Mesothelial cell of epicardium (in vitro differentiated cells): ENCODE data around the gene ATXN1. TPM values are rescaled to one million over a fixed set of nuclear protein-coding genes. Genes with fewer than 3 reads are reported as not detected.

Source experiments
- DNase-seq, 2 experiments: peaks; one replicate each; pipeline ENCODE4 v3.0.0; 2021; ENCODE audit warnings: low spot score in 2 of 2; ENCODE audit not compliant: unreplicated experiment in 2 of 2
- H3K27ac Mint-ChIP-seq: 2 replicates; pipeline ENCODE4 v1.8.0; 2021; ENCODE audit warnings: mixed read lengths
- H3K27me3 Mint-ChIP-seq: 2 replicates; pipeline ENCODE4 v1.8.0; 2021; ENCODE audit warnings: low read depth, mixed read lengths
- H3K36me3 Mint-ChIP-seq: 2 replicates; pipeline ENCODE4 v1.8.0; 2021; ENCODE audit warnings: mixed read lengths
- H3K4me1 Mint-ChIP-seq: 2 replicates; pipeline ENCODE4 v1.8.0; 2021; ENCODE audit warnings: mixed read lengths
- H3K4me3 Mint-ChIP-seq: 2 replicates; pipeline ENCODE4 v1.8.0; 2021; ENCODE audit warnings: mild to moderate bottlenecking, moderate library complexity, mixed read lengths
- H3K9me3 Mint-ChIP-seq: 2 replicates; pipeline ENCODE4 v1.8.0; 2021; ENCODE audit warnings: mixed read lengths
- CTCF ChIP-seq: fragments of 200-600 bp; sonication (generic); IDR thresholded peaks from one replicate; pipeline ENCODE4 v1.5.0; 2021; ENCODE audit warnings: antibody characterized with exemption; ENCODE audit not compliant: unreplicated experiment
- total RNA-seq: library from RNA; stranded (reverse); gene quantifications from 3 replicates; pipeline ENCODE4 v1.2.1, GENCODE V29; 2021

The ATXN1 gene
- total RNA-seq, 1 donor from 2014 or later, result 59.5 TPM

DNA sequence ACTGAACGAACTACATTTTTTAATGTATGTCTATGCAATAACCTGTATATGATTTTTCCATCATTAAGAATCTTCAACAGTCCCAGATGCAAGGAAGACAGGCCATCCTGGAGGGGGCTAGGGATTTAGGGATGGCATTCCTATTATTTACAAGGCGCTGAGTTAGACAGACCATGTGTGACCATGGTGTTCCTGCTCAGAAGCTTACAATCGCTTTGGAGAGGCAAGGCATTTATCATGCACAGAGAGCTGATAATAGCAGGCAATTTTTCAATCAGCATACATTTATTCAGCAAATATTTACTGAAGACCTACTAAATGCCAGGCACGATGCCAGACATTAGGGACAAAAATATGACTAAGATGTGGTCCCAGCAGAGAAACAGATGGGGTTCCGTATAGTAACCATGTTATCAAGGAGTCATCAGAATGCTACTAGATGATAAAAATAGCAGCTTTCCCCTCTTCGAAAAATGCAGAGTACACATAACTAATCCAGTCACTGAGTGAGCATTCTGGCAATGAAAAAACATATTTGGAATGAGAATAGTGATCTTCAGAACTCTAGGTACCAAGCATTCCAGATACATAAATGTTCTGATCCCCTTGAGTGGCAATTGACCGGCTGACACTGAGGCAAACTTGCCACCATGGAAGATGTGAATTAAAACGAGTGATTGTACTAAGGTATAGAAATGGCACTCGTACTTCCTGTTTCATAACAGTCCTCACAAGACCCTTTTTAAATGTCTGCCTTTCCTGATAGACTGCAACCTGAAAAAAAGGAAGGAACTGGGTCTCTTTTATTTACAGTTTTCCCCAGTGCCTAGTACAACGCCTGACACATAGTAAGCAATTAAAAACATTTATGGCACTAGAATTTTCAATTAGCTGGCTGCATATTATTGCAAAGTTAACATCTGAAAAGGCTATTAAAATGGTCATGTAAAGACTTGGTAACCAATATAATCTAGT lies 135.7 kb downstream of the ATXN1 start:
- peak overlapping the region; percentile 76 for H3K27ac Mint-ChIP-seq
- H3K4me3 Mint-ChIP-seq, result no peak overlapping the region
- no peak for DNase-seq
- TF ChIP-seq CTCF, result no peak
- no peaks in the 10 kb centered on the region for H3K27me3 Mint-ChIP-seq
- H3K9me3 Mint-ChIP-seq, result peaks cover 6% of the 10 kb centered on the region
- peaks cover 27% of the 10 kb centered on the region for H3K4me1 Mint-ChIP-seq
- H3K36me3 Mint-ChIP-seq, result peaks cover 21% of the 10 kb centered on the region

DNA sequence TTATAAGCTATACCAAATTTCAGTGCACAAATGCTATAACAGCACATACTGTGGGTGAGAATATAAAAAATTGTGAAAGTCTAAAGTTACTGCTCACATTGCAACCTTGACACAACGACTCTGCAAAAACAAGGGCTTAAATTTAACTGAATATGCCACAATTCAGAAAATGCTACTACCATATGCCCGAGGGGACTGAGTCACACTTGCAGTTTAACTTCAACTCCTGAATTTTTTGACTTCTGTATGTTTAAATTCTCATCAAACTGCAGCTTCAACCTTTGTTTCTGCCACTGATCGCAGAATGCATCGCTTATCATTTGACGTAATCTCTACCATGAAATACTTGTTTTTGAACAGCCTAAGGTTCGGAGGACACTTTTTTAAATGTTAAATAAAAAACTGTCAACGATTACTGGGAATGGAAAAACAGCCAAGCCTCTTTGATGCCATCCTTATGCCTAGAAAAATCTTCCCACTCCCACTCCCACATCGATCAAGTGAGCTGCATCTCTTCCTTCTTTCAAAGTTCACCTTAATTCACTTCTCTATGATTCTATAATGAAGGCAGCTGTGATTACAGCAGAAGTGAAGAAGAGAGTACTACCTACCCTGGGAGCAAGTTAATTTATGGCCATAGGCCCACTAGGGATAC lies 136.5 kb downstream of the ATXN1 start:
- no peak for TF ChIP-seq CTCF
- H3K27me3 Mint-ChIP-seq, result no peaks in the 10 kb centered on the region
- no peak overlapping the region for H3K4me3 Mint-ChIP-seq
- H3K9me3 Mint-ChIP-seq, result peaks cover 6% of the 10 kb centered on the region
- H3K36me3 Mint-ChIP-seq, result peaks cover 16% of the 10 kb centered on the region
- peak overlapping the region; percentile 76 for H3K27ac Mint-ChIP-seq
- peaks cover 27% of the 10 kb centered on the region for H3K4me1 Mint-ChIP-seq
- DNase-seq, result no peak

DNA sequence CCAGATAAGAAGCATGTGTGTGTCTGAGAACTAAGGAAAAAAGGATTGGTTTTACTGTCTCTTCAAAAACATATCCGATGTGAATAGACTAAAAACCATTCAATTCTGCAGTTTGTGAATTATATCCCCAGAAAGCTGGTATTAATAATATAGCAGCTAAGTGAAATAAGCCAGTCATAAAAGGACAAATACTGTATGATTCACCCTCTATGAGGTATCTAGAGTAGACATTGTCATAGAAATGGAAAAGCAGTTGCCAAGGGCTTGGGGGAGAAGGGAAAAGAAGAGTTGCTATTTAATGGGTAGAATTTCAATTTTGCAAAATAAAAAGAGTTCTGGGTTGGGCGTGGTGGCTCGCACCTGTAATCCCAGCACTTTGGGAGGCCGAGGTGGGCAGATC lies 137.5 kb downstream of the ATXN1 start:
- Mint-ChIP-seq H3K27ac (no peak overlapping the region), H3K36me3 (peaks cover 12% of the 10 kb centered on the region), H3K27me3 (no peaks in the 10 kb centered on the region), H3K4me3 (no peak overlapping the region), H3K9me3 (peaks cover 3% of the 10 kb centered on the region), H3K4me1 (peaks cover 27% of the 10 kb centered on the region)
- no peak for TF ChIP-seq CTCF
- no peak for DNase-seq

- Mint-ChIP-seq H3K9me3 (no peaks in the 10 kb centered on the region), H3K4me1 (peaks cover 27% of the 10 kb centered on the region), H3K27me3 (no peaks in the 10 kb centered on the region), H3K36me3 (peaks cover 7% of the 10 kb centered on the region), H3K4me3 (no peak overlapping the region), H3K27ac (no peak overlapping the region)
- DNase-seq, result no peak
- no peak for TF ChIP-seq CTCF
These were observed 138.1 kb downstream of the ATXN1 start for GRCh38 chr6:16623029-16623653.

- Mint-ChIP-seq H3K9me3 (no peaks in the 10 kb centered on the region), H3K4me1 (peaks cover 30% of the 10 kb centered on the region), H3K27me3 (no peaks in the 10 kb centered on the region), H3K4me3 (no peak overlapping the region), H3K27ac (no peak overlapping the region), H3K36me3 (peaks cover 1% of the 10 kb centered on the region)
- DNase-seq, result no peak
- no peak for TF ChIP-seq CTCF
These were observed 139.1 kb downstream of the ATXN1 start for GRCh38 chr6:16622193-16622592.
